NCI-H526 (cell line): ENCODE measurements around the gene PRKG1.
A peak's percentile ranks its signal among the peaks of the same experiment; 100 is the strongest.

ENCODE experiments used
- DNase-seq, 2 experiments: peaks; one replicate each; lab custom pipeline; 2025; lab: John Stamatoyannopoulos, UW

Gene PRKG1

DNA sequence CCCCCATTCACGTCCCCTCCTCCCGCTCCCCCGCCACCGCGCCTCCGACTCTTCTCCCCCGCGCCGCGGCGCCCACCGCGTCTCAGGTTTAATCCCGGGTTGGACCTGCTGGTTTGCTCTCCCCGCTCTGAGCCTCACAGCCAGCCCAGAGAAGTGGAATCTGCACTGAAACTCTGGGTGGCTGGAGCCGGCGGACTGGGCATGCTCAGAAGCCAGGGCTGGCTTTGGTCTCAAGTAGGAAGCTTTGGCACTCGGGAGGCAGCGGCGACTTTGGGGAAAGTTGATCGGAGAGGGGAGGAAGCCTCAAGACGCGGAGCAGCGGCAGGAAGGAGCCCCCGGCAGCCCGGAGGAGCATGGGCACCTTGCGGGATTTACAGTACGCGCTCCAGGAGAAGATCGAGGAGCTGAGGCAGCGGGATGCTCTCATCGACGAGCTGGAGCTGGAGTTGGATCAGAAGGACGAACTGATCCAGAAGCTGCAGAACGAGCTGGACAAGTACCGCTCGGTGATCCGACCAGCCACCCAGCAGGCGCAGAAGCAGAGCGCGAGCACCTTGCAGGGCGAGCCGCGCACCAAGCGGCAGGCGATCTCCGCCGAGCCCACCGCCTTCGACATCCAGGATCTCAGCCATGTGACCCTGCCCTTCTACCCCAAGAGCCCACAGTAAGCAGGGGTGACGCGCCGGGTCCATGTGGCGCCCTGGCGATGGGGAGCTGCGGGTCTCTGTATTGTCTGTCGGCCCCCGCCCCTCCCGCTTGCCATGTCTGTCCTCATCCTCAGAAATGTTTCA is at the start of gene PRKG1:
Gene PRKG1, plus strand, starts transcription at position 250 of the 791 bp plus-strand sequence.
- peak in 1 of 2 experiments; percentile 33 for DNase-seq

- DNase-seq: no peak
Observed at GRCh38 chr10:51028420-51028819, 45.9 kb upstream of the PRKG1 start.

DNA sequence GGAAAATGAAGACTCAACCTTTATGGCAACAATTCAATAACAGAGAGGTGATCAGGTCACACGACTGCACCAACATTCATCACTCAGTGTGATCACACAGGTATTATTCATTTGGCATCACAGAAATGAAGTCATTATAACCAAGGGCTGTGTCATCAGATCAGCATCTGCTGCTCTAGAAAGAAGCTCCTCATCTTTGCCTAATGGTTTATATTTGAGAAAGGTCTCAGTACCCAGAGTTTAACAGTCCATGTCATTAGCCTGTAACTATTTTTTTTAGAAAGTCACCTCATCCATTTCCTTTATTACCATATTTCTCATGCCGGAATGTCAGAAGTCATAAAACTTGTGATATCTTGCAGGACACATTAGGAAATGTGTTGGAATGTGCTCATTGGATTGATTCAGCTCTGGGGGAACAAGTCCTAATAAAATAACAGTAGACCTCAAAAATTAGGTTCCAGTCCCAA is 45.1 kb upstream of the PRKG1 start:
- no peak for DNase-seq

DNA sequence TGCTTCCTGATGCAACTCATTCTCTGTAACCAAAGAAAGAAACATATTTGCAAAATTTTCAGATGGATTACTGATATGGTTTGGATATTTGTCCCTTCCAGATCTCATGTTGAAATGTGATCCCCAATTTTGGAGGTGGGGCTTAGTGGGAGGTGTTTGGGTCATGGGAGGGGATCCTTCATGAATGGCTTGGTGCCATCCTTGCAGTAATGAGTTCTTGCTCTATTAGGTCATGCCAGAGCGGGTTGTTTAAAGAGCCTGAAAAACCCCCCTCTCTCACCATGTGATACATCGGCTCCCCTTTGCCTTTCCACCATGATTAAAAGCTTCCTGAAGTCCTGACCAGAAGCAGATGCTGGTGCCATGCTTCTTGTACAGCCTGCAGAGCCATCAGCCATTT is 43.8 kb upstream of the PRKG1 start:
- DNase-seq: no peak

DNA sequence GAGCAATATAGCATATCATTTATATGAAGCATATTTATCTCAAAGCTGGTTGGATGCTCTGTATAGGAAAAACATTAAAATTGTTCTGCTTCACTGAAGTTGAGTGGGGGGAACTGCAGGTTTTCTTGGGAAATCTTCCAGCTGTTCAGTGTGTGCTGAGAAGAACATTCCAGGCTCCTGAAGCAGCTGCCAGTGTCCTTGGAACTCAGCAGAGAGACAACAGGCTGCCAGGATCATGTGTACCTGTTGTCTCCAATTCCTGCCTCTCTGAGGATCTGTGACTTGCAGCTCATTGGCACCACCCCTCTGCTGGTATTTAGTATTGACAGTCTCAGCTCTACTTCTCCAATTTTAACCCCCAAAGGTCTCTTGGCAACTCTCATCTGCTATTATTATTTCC is 42.3 kb upstream of the PRKG1 start:
- no peak for DNase-seq

DNA sequence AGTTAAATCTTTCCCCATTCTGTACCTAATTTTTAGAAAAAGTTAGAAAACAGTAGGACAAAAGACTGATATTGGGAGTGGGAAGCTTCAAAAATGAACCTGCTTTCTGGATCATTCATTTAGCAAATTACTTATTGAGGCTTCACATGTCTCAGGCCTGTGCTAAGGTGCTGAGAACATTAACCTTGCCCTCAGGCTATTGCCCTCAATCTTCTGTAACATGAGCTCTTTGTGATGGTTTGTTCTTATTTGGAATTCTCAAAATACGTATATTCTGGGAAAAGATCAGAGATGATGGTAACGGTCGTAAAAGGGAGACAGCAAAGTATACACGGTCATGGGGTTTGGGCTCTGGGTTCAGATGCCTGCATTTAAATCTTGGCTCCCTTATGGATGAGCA is 39.5 kb upstream of the PRKG1 start:
- DNase-seq: no peak

- DNase-seq: no peak
Observed at GRCh38 chr10:51035344-51035743, 38.9 kb upstream of the PRKG1 start.

DNA sequence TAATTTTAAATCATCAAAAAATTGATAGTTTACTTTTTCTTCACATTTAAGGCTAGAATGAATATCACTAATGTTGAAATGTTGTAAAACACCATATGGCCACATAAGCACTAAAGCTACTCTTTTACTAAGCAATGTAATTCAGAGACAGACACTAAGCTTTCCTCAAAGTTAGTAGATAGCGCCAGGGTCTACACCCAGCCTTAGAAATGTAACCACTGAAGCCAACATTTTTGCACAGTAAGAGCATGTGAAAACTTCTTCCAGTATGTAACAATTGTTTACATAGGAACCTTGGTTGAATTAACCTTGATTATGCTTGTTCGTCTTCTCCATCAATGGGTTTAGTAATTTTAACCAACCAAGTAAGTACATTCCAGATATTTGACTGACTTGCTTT is 28.4 kb upstream of the PRKG1 start:
- DNase-seq: no peak

GRCh38 chr10:51046654-51047053 is 27.6 kb upstream of the PRKG1 start:
- no peak for DNase-seq

- DNase-seq: no peak
Observed at GRCh38 chr10:51047857-51048256, 26.4 kb upstream of the PRKG1 start.

- DNase-seq: no peak
Observed at GRCh38 chr10:51048792-51049191, 25.5 kb upstream of the PRKG1 start.

DNA sequence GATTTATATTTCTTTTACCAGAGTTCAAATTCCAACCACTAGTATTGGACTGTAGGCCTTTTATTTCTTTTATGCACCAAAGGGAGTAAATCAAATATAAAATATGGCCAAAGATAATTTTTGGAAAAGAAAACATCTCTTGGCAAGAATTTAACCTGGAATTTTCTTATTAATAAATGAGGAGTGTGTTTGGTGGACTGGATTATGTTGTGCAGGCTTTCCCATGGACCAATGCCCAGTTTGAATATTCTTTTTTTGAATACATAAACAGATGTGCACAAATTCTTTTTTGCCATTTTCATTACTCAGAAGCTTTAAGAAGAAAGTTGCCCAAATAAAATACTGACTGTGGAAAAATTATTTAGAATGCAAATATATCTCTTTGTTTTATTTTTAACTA is 22.1 kb upstream of the PRKG1 start:
- no peak for DNase-seq

- no peak for DNase-seq
Observed at GRCh38 chr10:51057925-51058324, 16.4 kb upstream of the PRKG1 start.

- no peak for DNase-seq
Observed at GRCh38 chr10:51063166-51063565, 11.1 kb upstream of the PRKG1 start.

DNA sequence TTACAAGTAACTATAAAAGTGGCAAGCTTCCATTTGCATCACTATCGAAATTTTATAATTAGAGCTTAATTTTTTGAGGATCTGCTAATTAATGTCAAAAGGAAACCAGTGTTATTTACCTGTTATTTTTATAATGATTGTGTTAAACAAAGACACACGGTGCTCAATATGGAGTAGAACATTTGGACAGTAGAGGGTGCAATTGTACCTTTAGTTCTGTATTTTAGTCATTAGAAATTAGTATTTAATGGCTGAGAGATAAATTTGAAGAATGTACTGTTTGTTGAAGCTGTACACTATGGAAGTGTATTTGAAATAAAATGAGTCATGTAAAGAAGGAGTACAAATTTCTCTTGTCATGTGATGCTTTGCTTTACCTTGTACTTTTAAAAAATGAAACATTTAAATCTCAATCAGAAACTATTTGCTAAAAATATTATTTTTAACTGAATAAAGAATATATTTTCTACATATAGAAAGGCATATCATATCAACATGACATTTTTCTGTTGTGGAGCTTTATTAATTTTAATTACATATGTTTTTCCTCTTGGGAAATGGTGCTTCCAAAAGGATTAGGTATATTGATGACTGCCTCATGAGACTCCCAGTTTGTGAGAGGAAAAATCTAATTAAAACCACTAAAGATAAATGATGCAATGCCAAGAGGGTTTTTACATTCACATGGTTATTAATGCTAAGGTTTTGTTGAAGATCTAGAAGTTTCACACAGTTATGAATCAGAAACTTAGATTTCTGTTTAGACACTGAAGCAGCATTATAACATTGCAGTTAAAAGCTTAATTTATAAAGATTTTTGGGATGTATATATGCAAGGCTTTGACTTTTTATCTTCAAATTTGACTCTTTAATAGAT is 10.4 kb upstream of the PRKG1 start:
- peak in 1 of 2 experiments; percentile 0 for DNase-seq

DNA sequence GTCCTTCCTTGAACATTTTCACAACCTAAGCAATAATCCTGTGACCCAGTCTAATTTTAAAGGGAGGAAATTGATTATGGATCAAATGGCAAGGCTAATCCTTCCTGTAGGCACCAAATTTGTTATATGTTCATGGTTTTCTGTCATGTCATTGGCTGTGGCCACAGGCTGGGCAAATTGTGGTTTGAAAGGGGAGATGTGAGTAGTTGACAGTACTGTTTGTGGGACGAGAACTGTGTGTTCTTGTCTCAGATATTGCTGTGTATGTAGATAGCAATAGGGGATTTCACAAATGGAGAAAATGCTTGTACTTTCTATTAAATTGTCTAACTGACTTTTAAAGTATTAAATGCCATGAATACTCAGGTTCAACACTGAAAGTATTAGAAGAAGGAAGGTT is 8.1 kb upstream of the PRKG1 start:
- DNase-seq: no peak

DNA sequence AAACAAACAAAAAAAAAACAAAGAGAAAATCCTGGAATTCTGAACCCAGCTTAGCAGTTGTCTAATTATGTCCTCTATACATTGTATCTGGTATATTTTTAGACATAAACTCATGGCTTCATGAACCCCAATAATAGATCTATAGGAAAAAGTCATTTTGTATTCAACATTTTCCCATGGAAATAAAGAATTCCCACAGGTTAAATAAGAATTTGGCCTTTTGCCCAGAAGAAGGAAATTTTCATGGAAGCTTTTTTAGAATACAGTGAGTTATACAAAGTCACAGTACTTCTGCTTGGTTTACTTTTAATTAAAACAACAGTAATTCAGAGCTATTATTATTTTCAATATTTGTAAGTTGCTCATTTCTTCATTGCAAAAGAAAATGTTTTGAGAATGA is 2.1 kb upstream of the PRKG1 start:
- DNase-seq: no peak

- no peak for DNase-seq
Observed at GRCh38 chr10:51072921-51073434, 1.3 kb upstream of the PRKG1 start.

- DNase-seq: peak in 1 of 2 experiments; percentile 8
Observed at GRCh38 chr10:51073453-51074237, 642 bp upstream of the PRKG1 start.

GRCh38 chr10:51075043-51075872 is 971 bp downstream of the PRKG1 start:
- no peak for DNase-seq

DNA sequence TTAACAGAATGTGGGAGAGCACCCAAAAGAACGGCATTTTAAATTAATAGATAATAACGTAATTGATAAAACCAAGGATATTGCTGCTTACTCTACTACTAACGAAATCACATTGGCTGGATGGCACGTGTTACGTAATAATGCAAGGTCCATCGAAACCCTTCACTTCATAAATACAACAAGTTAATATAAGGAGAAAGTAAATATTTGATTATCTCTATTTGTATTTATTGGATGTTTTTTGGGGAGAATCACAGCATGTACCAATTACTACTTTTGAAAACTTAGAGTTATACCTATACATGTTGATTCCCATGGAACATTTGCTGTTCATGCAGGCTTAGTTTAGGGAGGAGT is 1.6 kb downstream of the PRKG1 start:
- DNase-seq: no peak
